KMS-11 (cell line): ENCODE measurements around the gene STIMATE.

Experiments used
- H2AFZ ChIP-seq: fragments of 200-600 bp; sonication (generic); 2 replicates; pipeline ENCODE4 v1.6.1; 2016; ENCODE audit warnings: antibody characterized with exemption, mixed run types, low read depth
- H3K27ac ChIP-seq: fragments of 200-600 bp; sonication (generic); 2 replicates; pipeline ENCODE4 v1.6.1; 2016; ENCODE audit warnings: mild to moderate bottlenecking, mixed run types
- H3K27me3 ChIP-seq: fragments of 200-600 bp; sonication (generic); 2 replicates; pipeline ENCODE4 v1.6.1; 2017; ENCODE audit warnings: mild to moderate bottlenecking, low read depth, mixed run types, moderate library complexity; ENCODE audit not compliant: insufficient read depth
- H3K36me3 ChIP-seq: fragments of 200-600 bp; sonication (generic); 2 replicates; pipeline ENCODE4 v1.6.1; 2017; ENCODE audit warnings: mild to moderate bottlenecking, mixed run types; ENCODE audit not compliant: insufficient read depth
- H3K4me1 ChIP-seq: fragments of 200-600 bp; sonication (generic); 2 replicates; pipeline ENCODE4 v1.6.1; 2016; ENCODE audit warnings: mild to moderate bottlenecking, low read depth, mixed run types; ENCODE audit not compliant: poor library complexity, severe bottlenecking
- H3K4me2 ChIP-seq: fragments of 200-600 bp; sonication (generic); 2 replicates; pipeline ENCODE4 v1.7.0; 2016; ENCODE audit warnings: mild to moderate bottlenecking, mixed run types
- H3K4me3 ChIP-seq: fragments of 200-600 bp; sonication (generic); IDR thresholded peaks from 2 replicates; pipeline ENCODE4 v1.6.1; 2017; ENCODE audit warnings: low read depth, low read length, mixed read lengths; ENCODE audit not compliant: insufficient read depth
- H3K79me2 ChIP-seq: fragments of 200-600 bp; sonication (generic); 2 replicates; pipeline ENCODE4 v1.6.1; 2016; ENCODE audit warnings: low read depth, mixed run types; ENCODE audit not compliant: insufficient read depth
- H3K9ac ChIP-seq: fragments of 200-600 bp; sonication (generic); 2 replicates; pipeline ENCODE4 v1.6.1; 2016; ENCODE audit warnings: mild to moderate bottlenecking, mixed run types
- H4K20me1 ChIP-seq: fragments of 200-600 bp; sonication (generic); 2 replicates; pipeline ENCODE4 v1.6.1; 2016; ENCODE audit warnings: mild to moderate bottlenecking, mixed run types; ENCODE audit not compliant: insufficient read depth
- CTCF ChIP-seq: fragments of 200-600 bp; sonication (generic); conservative IDR thresholded peaks from 2 replicates; pipeline ENCODE4 v1.6.1; 2017; ENCODE audit warnings: low read depth, mild to moderate bottlenecking, antibody characterized with exemption, low read length, moderate library complexity, mixed read lengths

Gene STIMATE

GRCh38 chr3:52894756-52895155, 2.6 kb downstream of the STIMATE start:
- Histone ChIP-seq H2AFZ (no peak overlapping the region), H4K20me1 (no peaks in the 10 kb centered on the region), H3K4me1 (no peaks in the 10 kb centered on the region), H3K36me3 (no peaks in the 10 kb centered on the region), H3K79me2 (no peaks in the 10 kb centered on the region), H3K9ac (no peak overlapping the region), H3K4me3 (no peak overlapping the region), H3K27me3 (no peaks in the 10 kb centered on the region), H3K4me2 (no peak overlapping the region), H3K27ac (no peak overlapping the region)
- TF ChIP-seq CTCF: no peak

GRCh38 chr3:52893723-52894122, 3.6 kb downstream of the STIMATE start:
- H3K9ac ChIP-seq: no peak overlapping the region
- no peaks in the 10 kb centered on the region for H4K20me1 ChIP-seq
- no peaks in the 10 kb centered on the region for H3K79me2 ChIP-seq
- H3K27ac ChIP-seq: no peak overlapping the region
- no peaks in the 10 kb centered on the region for H3K27me3 ChIP-seq
- H2AFZ ChIP-seq: no peak overlapping the region
- H3K4me3 ChIP-seq: no peak overlapping the region
- no peaks in the 10 kb centered on the region for H3K4me1 ChIP-seq
- H3K4me2 ChIP-seq: no peak overlapping the region
- TF ChIP-seq CTCF: no peak
- no peaks in the 10 kb centered on the region for H3K36me3 ChIP-seq

- no peak for TF ChIP-seq CTCF
- no peaks in the 10 kb centered on the region for H4K20me1 ChIP-seq
- no peak overlapping the region for H2AFZ ChIP-seq
- no peak overlapping the region for H3K9ac ChIP-seq
- no peaks in the 10 kb centered on the region for H3K4me1 ChIP-seq
- no peak overlapping the region for H3K4me3 ChIP-seq
- H3K4me2 ChIP-seq: no peak overlapping the region
- no peak overlapping the region for H3K27ac ChIP-seq
- no peaks in the 10 kb centered on the region for H3K79me2 ChIP-seq
- H3K36me3 ChIP-seq: no peaks in the 10 kb centered on the region
- H3K27me3 ChIP-seq: no peaks in the 10 kb centered on the region
Observed at GRCh38 chr3:52892625-52893311, 4.6 kb downstream of the STIMATE start.

- H3K27me3 ChIP-seq: no peaks in the 10 kb centered on the region
- H3K27ac ChIP-seq: no peak overlapping the region
- H4K20me1 ChIP-seq: no peaks in the 10 kb centered on the region
- TF ChIP-seq CTCF: no peak
- H3K36me3 ChIP-seq: no peaks in the 10 kb centered on the region
- H3K4me3 ChIP-seq: no peak overlapping the region
- H3K4me1 ChIP-seq: no peaks in the 10 kb centered on the region
- H3K4me2 ChIP-seq: no peak overlapping the region
- H3K9ac ChIP-seq: no peak overlapping the region
- H3K79me2 ChIP-seq: no peaks in the 10 kb centered on the region
- no peak overlapping the region for H2AFZ ChIP-seq
Observed at GRCh38 chr3:52892290-52892624, 5.1 kb downstream of the STIMATE start.
